Activated naive CD4-positive, alpha-beta T cell (primary cell): ENCODE results near the gene HLA-F.

Experiments used
- DNase-seq, 4 experiments: peaks; one replicate each; lab custom pipeline; 2025; lab: John Stamatoyannopoulos, UW

HLA-F gene

DNA sequence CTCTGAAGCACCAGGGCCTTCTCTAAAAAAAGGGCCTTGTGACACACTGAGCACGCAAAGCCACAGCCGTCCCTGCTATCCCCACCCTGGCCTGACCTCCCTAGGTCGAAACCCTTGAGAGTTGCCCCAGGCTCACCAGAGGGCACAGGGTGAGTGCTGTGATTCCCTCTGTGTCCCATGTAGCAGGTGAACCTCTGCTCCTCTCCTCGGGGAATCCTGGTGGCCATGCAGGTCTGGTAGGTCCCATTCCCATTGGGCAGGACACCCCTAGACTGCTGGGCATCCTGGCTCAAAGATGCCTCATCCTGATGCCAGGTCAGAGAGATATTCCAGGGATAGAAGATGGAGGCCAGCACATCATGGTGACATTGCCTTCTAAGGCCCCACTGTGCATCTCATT lies 20.9 kb downstream of the HLA-F start:
- no peak for DNase-seq

DNA sequence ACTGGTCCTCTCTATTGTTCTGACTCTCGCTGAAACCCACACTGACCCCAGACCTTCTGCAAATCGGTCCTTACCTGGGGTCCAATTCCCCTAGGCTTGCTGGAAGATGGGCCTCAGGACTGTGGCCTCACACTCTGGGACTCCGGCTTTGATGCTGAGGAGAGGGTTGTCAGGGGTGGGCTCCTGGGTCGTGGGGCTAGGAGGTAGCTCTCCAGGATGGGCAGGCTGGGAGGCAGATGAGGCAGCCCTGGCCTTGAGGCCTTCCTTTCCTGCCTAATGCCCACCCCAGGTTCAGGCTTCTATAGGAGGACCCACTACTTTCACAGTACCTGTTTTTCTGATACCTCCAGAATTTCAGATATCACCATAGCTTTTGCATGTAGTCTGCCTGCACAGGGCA lies 21.4 kb downstream of the HLA-F start:
- DNase-seq, result no peak

DNA sequence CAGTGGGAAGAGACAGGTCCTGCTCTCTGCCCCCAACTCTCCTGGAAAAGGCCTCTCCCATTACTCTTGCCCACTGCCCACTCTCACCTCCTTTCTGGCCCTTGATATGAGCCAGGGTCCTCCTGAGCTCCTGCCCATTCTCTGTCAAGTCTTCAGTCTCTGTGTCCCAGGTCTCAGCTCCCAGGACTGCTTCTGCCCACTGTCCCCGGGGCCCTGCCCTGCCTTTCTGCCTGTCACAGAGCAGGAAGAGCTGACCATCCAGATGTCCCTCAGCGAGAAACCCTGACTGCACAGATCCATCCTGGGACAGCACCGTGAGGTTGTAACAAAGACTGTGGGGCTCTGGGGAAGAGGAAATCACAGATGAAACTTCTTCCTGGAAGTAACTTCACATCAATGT lies 22.2 kb downstream of the HLA-F start:
- no peak for DNase-seq

DNA sequence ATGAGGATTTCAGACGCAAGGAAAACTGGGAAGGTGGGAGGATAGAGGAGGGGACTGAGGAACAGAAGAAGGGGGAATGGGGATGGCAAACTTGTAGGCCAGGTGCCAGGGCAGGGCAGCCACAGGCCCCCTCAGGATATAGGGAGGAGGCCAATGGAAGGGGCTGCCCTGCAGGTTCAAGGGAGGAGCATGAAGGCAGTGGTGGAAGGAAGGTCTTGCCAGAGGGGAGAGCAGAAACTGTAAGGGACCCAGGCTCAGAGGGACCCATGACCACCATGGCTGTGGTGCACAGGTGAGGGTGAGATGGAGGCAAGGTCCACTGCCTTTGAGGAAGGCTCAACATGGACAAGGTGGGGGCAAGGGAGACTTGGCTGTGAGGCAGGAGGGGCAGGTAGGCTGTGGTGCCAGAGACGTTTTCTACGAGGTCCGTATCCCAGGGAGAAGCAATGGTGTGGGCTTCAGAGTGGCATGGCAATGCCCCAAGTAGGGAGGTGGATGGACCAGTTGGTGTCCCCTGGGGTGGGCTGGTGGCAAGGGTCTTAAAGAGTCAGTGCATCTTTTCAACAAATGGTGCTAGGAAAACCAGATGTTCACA lies 22.7 kb downstream of the HLA-F start:
- no peak for DNase-seq

GRCh38 chr6:29746846-29747687 lies 23.8 kb downstream of the HLA-F start:
- no peak for DNase-seq

DNA sequence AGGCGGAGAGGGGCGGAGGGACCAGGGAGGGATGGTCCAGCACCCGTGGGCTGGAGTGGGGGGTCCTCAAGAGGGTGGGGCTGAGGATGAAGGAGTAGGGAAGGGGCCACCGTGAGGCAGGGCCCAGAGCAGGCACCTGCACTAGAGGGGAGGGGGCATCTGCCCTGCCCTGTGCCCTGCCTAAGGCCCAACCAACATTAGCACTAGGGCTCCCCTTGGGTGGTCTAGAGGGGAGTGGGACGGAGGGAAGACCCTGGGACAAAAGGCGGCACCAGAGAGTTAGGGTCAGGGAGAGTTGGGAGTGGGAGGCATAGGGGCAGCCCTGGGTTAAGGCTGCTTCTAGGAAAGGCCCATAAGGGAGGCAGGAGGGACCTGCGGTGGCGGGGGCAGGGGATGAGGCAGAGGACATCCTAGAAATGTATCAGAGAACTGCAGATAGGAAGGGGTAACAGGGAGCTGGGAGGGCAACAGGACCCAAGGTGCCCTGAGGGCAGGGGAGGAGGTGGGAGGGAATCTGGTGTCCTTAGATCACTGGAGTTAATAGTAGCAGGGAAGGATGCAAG lies 24.5 kb downstream of the HLA-F start:
- no peak for DNase-seq

DNA sequence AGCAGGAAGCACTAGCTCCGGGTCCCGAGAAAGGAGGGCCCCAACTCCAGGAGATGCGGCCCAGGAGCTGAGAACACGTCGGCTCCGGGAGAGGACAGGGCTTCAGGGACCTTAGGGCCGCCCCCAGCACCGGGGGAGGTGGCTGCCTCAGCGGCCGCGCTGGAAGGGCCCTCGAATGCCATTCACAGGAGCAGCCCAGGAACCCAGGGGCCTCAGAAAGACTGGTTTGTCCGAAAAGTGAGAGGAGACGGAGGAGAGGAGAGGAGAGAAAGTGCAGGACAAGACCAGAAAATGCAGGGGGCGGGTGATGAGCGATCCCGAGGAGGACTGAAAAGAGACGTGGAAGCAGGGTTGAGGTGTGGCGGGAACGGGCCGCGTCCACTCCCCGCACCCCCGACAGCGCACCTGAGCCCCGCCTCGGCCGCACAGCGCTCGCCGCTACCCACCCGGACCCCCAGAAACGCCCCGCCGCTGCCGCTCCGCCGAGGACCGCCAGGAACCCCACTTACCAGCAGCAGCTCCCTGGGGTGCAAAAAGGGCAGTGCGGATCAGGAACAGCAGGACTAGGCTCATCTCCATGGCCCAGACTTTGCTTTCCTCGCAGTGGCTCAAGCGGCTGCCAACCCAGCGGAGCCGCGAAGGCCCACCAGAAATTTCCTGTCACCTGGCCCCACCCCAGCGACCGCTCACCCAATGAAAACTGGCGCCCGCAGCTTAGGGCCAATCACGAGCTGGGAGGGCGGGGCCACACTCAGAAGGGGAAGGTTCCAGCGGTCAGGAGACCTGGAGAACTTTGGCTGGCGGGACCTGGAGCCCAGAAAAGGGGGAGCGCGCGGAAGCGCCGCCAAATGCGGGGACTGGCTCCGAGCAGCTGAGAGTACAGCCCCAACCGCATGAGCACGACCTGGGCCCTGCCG lies 25.4 kb downstream of the HLA-F start:
- DNase-seq, result peak; percentile 53 to 77 (median 64)

- no peak for DNase-seq
These were observed 26.1 kb downstream of the HLA-F start for GRCh38 chr6:29749308-29749662.

DNA sequence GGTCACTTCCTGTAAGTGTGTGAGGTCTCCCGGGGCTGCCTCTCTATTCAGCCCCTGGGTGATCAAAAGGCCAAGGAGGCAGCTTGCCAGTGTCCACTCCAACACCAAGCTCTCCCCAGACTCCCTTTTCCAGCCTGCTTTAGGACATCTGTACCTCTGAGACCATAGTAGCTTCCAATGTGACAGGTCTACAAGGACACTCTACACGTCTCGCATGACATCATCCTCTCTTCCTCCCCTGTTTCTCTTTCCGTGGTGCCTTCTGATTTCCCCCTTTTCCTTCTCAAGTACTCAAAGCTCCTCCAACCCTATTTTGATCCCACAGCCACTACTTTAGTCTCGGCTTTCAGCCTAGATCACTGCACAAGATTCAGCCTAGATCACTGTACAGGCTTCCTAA lies 26.4 kb downstream of the HLA-F start:
- DNase-seq, result no peak

DNA sequence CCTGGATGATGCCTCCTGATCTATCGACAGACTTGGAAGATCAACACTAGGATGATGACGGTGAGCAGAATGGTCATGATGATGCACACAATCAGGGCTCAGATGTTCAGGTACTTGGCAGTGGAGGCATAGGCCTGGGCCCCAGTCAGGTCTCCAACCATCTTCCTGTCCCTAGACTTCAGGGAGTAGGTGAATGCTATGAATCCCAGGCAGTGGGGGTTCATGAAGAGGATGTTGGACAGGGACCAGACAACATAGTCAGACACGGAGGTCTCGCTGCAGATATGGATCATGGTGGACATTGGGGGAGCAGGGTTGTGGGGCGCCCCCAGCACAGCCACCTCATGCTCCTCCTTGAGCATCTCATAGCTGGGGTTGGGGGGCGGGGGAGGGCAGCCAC lies 27.5 kb downstream of the HLA-F start:
- no peak for DNase-seq

DNA sequence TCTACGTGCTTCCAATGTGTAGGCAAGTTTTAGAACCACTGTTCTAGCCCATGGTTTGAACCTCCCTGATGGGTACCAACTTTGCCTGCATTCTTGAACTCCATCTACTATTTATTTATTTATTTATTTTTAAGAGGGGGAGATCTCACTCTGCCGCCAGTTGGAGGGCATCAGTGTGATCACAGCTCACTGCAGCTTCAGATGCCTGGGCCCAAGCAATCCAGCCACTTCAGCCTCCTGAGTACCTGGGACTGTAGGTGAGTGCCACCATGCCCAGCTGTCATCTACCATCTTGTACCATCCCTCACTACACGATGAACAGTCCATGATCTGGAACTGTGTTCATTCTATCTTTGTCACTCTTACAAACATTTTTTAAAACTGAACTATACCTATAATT lies 28.2 kb downstream of the HLA-F start:
- DNase-seq, result no peak

DNA sequence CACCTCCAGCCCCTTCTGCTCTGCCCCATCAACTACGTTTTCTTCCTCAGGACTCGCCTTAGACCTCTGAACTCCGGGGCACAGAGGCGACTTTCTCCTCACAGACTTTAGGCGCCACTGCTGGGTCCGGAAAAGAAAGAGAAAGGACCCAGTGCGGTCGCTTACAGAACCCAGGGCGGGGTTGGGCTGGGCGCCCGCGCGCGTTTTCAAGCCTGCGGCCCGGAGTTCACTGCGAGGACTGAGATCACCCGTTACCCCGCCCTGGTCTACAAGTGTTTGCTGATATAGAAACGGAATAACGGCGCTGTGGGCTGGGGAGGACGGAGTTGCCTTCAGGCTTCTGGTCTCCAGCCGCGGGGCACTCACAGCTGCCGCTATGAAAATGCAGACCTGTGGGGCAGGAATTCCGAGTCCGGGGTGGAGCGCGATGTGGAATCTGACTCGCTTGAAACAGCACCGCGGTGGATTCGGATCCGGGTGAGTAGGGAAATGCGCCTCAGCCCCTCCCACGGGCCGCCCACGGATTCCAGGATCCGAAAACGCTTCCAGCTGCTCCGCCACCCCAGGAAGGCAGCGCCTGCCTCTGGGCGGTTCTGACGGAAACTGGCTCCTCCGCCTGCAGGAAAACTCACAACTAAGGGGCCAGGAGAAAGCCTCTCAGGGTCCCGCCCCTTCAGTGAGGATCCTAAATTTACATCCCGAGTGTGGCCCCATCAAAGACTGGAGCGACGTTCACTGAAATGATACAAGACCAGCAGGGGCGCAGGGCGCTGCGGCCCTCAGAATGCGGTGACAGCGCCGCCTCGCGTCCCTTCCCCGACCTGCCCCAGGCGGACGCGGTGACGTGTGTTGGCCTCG lies 29.4 kb downstream of the HLA-F start:
- DNase-seq, result peak; percentile 53 to 80 (median 65)

DNA sequence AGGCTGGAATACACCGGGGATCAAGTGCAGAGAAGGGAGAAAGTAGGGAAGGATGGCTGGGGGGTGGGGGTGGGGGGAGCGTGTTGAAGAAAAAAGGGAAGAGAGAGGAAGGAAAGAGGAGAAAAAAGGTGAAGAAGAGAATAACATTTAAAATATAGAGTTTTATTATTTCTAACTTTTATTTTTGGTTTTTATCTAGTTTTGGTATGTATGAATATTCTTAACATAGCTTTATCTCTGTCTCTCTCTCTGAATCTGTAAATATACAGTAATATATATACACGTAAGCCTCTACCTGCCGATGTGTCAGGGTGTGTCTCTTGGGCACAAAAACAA lies 30.0 kb downstream of the HLA-F start:
- no peak for DNase-seq

- DNase-seq, result no peak
These were observed 32.1 kb downstream of the HLA-F start for GRCh38 chr6:29755295-29755871.

- no peak for DNase-seq
These were observed 34.0 kb downstream of the HLA-F start for GRCh38 chr6:29757282-29757681.

DNA sequence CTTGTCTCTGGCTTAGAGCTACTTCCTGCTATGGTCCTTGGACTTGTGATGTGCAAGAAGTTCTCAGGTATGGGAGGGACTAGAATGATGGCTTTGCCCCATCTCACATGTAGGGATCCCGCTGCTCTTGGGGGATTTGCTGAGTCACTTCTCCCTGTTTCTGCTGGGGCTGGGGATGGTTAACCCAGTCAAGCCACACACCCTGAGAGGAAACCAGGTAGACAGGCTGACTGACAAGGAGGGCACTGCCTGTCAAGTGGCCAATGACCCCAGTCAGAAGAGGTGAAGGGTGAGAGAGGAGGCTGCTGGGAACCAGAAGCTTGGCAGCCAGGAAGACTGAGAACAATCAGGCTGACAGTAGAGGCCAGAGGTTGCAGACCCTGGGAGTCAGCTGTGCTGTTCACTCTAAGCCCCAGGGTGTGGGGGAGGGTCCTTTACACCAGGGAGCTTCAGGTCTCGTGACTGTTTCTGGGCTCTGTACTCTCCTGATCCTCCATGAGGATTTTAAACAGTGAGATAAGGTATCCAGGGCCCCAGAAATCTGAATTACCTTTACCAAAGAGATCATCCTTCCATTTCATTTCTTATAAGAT lies 34.6 kb downstream of the HLA-F start:
- no peak for DNase-seq

- DNase-seq, result no peak
These were observed 35.5 kb downstream of the HLA-F start for GRCh38 chr6:29758761-29759160.

GRCh38 chr6:29759457-29759856 lies 36.2 kb downstream of the HLA-F start:
- no peak for DNase-seq

DNA sequence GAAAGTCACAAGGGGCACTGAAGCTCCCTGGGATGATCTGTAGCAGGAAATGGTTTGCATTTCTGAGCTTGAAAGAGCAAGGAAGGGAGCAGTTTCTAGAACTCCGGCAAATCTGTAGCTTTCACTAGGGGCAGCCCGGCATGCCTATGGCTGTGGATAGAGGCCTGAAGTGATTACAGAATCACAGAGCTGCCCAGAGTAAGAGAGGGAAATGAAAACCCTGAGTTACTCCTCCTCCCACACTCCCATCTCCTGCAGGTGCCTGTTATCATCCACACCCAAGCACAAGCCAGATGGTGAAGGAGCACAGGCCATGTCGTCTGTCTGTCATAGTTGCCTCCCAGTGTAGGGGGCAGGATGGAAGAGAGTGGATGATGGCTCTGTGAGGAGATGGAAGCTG lies 37.1 kb downstream of the HLA-F start:
- no peak for DNase-seq

GRCh38 chr6:29762051-29762450 lies 38.8 kb downstream of the HLA-F start:
- DNase-seq, result no peak

GRCh38 chr6:29762781-29763214 lies 39.6 kb downstream of the HLA-F start:
- no peak for DNase-seq
